HG03520 (cell line): ENCODE measurements around the gene RMDN2.
"Not testable (repeated sequence)": the region's sequence is repeated elsewhere in the genome, so short reads cannot be mapped to it uniquely, and the experiment has no call there.

Experiments
- ATAC-seq: cut with Tn5 transposase; IDR thresholded peaks from one replicate; pipeline ENCODE4 v1.9.1; 2021; ENCODE audit warnings: mild to moderate bottlenecking, moderate library complexity; ENCODE audit not compliant: unreplicated experiment

RMDN2 gene

GRCh38 chr2:37984589-37984988 lies 59.5 kb downstream of the RMDN2 start:
- no peak for ATAC-seq

- ATAC-seq: no peak
These were observed 60.2 kb downstream of the RMDN2 start for GRCh38 chr2:37985333-37985732.

GRCh38 chr2:37987098-37987775 lies 62.1 kb downstream of the RMDN2 start:
- no peak for ATAC-seq

GRCh38 chr2:37992601-37993000 lies 67.5 kb downstream of the RMDN2 start:
- no peak for ATAC-seq

GRCh38 chr2:37993143-37993542 lies 68.1 kb downstream of the RMDN2 start:
- no peak for ATAC-seq

- ATAC-seq: no peak
These were observed 72.5 kb downstream of the RMDN2 start for GRCh38 chr2:37997629-37998028.

- ATAC-seq: no peak
These were observed 75.6 kb downstream of the RMDN2 start for GRCh38 chr2:38000485-38001222.

- ATAC-seq: not testable (repeated sequence)
These were observed 85.1 kb downstream of the RMDN2 start for GRCh38 chr2:38010187-38010586.

- no peak for ATAC-seq
These were observed 85.9 kb downstream of the RMDN2 start for GRCh38 chr2:38010995-38011394.

GRCh38 chr2:38013158-38013752 lies 88.2 kb downstream of the RMDN2 start:
- no peak for ATAC-seq

GRCh38 chr2:38016219-38016618 lies 91.1 kb downstream of the RMDN2 start:
- ATAC-seq: no peak

GRCh38 chr2:38017836-38018235 lies 92.7 kb downstream of the RMDN2 start:
- no peak for ATAC-seq

- ATAC-seq: not testable (repeated sequence)
These were observed 95.4 kb downstream of the RMDN2 start for GRCh38 chr2:38020359-38021069.

GRCh38 chr2:38021589-38021988 lies 96.5 kb downstream of the RMDN2 start:
- ATAC-seq: no peak

GRCh38 chr2:38026846-38027245 lies 101.8 kb downstream of the RMDN2 start:
- no peak for ATAC-seq

GRCh38 chr2:38028829-38029228 lies 103.7 kb downstream of the RMDN2 start:
- ATAC-seq: no peak

- no peak for ATAC-seq
These were observed 104.4 kb downstream of the RMDN2 start for GRCh38 chr2:38029512-38029911.

- no peak for ATAC-seq
These were observed 105.7 kb downstream of the RMDN2 start for GRCh38 chr2:38030635-38031355.

GRCh38 chr2:38032946-38033345 lies 107.9 kb downstream of the RMDN2 start:
- no peak for ATAC-seq

GRCh38 chr2:38033646-38034045 lies 108.6 kb downstream of the RMDN2 start:
- ATAC-seq: no peak

- no peak for ATAC-seq
These were observed 110.9 kb downstream of the RMDN2 start for GRCh38 chr2:38035968-38036367.
